Activated T-helper 1 cell treated with anti-CD3 and anti-CD28 coated beads, Interleukin-12 subunit alpha, Interleukin-12 subunit beta, Interleukin-2, Interleukin-4 antibody, amounts not matched to agents 30 ng/mL and 10 ng/mL and 1 ng/mL, durations not matched to agents 14 hours and 24 hours and 36 hours (primary cell): ENCODE measurements around the gene DHRSX. TPM values are rescaled to one million over a fixed set of nuclear protein-coding genes. Genes with fewer than 3 reads are reported as not detected.
"Not testable (repeated sequence)": the region's sequence is repeated elsewhere in the genome, so short reads cannot be mapped to it uniquely, and the experiment has no call there.

Experiments used
- DNase-seq: peaks from one replicate; pipeline ENCODE4 v3.0.0; 2021; ENCODE audit warnings: low spot score
- H3K27ac Mint-ChIP-seq: one replicate; pipeline ENCODE4 v1.8.0; 2021; ENCODE audit warnings: mild to moderate bottlenecking, mixed read lengths
- H3K27me3 Mint-ChIP-seq: one replicate; pipeline ENCODE4 v1.8.0; 2022; ENCODE audit warnings: mild to moderate bottlenecking, moderate library complexity, mixed read lengths; ENCODE audit not compliant: insufficient read depth
- H3K36me3 Mint-ChIP-seq: one replicate; pipeline ENCODE4 v1.8.0; 2021; ENCODE audit warnings: low read depth, mixed read lengths
- H3K4me1 Mint-ChIP-seq: one replicate; pipeline ENCODE4 v1.8.0; 2021; ENCODE audit warnings: low read depth, mixed read lengths
- H3K4me3 Mint-ChIP-seq: one replicate; pipeline ENCODE4 v1.8.0; 2021; ENCODE audit warnings: mild to moderate bottlenecking, moderate library complexity, mixed read lengths
- H3K9me3 Mint-ChIP-seq: one replicate; pipeline ENCODE4 v1.8.0; 2021; ENCODE audit warnings: mixed read lengths
- intact Hi-C: fragments of 100-400 bp; cut with micrococcal nuclease; formaldehyde crosslinking; loops from one replicate; pipeline ENCODE4 v1.15.1; 2024
- total RNA-seq: library from RNA; stranded (reverse); gene quantifications from 2 replicates; pipeline ENCODE4 v1.2.3, GENCODE V29; 2022

The DHRSX gene
- total RNA-seq, 1 donor from 2014 or later = 26.3 TPM

- H3K36me3 Mint-ChIP-seq = no peaks in the 10 kb centered on the region
- H3K27ac Mint-ChIP-seq = no peak overlapping the region
- intact Hi-C loops = no loop called here
- peaks cover 4% of the 10 kb centered on the region for H3K4me1 Mint-ChIP-seq
- DNase-seq = no peak
- H3K9me3 Mint-ChIP-seq = peaks cover 5% of the 10 kb centered on the region
- no peak overlapping the region for H3K4me3 Mint-ChIP-seq
- H3K27me3 Mint-ChIP-seq = no peaks in the 10 kb centered on the region
These were observed 29.1 kb downstream of the DHRSX start for GRCh38 chrX:2471641-2472040.

DNA sequence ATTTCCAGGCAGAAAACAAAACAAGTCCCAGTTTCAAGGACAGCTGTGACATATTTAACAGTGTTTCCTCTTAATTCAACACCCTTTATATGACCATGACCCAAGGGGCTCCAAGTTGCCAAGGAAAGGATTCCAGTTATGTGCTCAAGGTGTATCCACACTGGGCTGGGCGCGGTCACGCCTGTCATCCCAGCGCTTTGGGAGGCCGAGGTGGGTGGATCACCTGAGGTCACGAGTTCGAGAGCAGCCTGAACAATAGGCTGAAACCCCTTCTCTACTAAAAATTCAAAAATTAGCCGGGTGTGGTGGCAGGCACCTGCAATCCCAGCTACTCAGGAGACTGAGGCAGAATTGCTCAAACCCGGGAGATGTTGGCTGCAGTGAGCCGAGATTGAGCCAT lies 29.6 kb downstream of the DHRSX start:
- intact Hi-C loops, DNase-seq, H3K27ac Mint-ChIP-seq, H3K36me3 Mint-ChIP-seq, H3K4me3 Mint-ChIP-seq, H3K9me3 Mint-ChIP-seq, H3K4me1 Mint-ChIP-seq, H3K27me3 Mint-ChIP-seq: not testable (repeated sequence)

GRCh38 chrX:2469852-2470251 lies 30.9 kb downstream of the DHRSX start:
- intact Hi-C loops, DNase-seq, H3K27me3 Mint-ChIP-seq, H3K4me3 Mint-ChIP-seq, H3K4me1 Mint-ChIP-seq, H3K27ac Mint-ChIP-seq, H3K36me3 Mint-ChIP-seq, H3K9me3 Mint-ChIP-seq: not testable (repeated sequence)

DNA sequence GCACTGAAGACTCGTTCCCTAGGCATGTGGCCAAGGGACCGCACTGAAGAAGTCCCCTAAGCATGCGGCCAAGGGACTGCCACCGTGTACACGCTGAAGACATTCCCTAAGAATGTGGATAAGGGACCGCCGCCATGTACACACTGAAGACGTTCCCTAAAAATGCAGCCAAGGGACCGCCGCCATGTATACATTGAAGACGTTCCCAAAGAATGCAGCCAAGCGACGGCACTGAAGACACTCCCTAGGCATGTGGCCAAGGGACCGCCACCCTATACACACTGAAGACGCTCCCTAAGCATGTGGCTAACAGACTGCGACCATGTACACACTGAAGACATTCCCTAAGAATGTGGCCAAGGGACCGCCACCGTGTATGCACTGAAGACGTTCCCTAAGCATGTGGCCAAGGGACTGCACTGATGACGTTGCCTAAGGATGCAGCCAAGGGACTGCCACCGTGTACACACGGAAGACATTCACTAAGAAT lies 31.5 kb downstream of the DHRSX start:
- no peaks in the 10 kb centered on the region for H3K27me3 Mint-ChIP-seq
- no peaks in the 10 kb centered on the region for H3K36me3 Mint-ChIP-seq
- peaks cover 5% of the 10 kb centered on the region for H3K9me3 Mint-ChIP-seq
- H3K4me1 Mint-ChIP-seq = no peaks in the 10 kb centered on the region
- no peak overlapping the region for H3K4me3 Mint-ChIP-seq
- intact Hi-C loops = no loop called here
- H3K27ac Mint-ChIP-seq = no peak overlapping the region
- no peak for DNase-seq

DNA sequence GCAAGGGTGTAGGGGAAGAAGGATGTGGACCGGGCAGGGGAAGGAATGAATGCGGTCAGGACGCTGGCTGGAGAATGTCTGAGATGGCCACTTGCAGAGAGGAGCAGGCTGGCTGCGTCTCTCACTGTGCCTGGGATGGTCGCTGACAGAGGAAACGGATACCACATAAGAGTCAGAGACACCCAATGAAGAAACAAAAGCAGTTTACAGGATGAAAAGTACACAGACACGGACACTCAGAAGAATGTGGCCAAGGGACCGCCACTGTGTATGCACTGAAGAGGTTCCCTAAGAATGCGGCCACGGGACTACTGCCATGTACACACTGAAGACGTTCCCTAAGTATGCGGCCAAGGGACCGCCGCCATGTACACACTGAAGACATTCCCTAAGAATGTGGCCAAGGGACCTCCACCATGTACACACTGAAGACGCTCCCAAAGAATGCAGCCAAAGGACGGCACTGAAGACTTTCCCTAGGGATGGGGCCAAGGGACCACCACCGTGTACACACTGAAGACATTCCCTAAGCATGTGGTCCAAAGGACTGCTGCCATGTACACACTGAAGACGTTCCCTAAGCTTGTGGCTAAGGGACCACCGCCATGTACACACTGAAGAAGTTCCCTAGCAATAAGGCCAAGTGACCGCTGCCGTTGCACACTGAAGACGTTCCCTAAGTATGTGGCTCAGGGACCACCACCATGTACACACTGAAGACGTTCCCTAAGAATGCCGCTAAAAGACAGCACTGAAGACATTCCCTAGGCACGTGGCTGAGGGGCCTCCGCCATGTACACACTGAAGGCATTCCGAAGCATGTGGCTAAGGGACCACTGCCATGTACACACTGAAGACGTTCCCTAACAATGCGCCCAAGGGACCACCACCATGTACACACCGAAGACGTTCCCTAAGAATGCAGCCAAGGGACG lies 32.2 kb downstream of the DHRSX start:
- no peak overlapping the region for H3K27ac Mint-ChIP-seq
- intact Hi-C loops = no loop called here
- no peaks in the 10 kb centered on the region for H3K36me3 Mint-ChIP-seq

DNA sequence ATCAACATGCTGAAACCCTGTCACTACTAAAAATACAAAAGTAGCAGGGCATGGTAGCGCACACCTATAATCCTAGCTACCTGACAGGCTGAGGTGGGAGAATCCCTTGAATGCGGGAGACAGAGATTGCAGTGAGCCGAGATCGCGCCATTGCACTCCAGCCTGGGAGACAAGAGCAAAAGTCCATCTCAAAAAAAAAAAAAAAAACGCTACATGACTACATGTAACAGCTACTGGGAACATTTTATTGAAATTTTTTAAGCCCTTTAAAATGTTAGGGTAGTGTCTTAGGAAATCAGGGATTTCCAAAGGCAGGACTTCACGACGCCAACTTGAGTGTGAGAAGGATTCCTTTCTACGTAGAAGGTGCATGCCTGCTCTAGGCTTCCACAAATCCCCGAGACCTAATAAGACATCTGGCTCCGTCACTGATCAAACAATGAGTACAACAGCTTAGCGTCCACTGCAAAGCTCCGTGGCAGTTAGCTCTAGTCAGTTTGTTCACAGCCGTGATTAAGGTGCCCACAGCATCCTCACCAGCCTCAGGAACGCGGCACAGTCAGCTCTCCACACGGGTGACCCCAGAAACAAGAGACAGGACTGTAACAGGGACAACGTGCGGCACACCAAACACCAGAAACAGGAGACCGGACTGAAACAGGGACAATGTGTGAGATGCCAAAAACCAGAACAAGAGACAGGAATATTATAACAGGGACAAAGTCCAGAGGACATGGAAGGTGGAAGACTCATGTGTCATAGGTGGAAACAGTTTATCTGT lies 33.7 kb downstream of the DHRSX start:
- H3K27me3 Mint-ChIP-seq = no peaks in the 10 kb centered on the region
- H3K36me3 Mint-ChIP-seq = no peaks in the 10 kb centered on the region
- H3K27ac Mint-ChIP-seq = no peak overlapping the region
- no peak for DNase-seq
- H3K4me3 Mint-ChIP-seq = no peak overlapping the region
- intact Hi-C loops = no loop called here
- H3K4me1 Mint-ChIP-seq = no peaks in the 10 kb centered on the region
- peaks cover 5% of the 10 kb centered on the region for H3K9me3 Mint-ChIP-seq

More for the DNA sequence above, 32.2 kb downstream of the DHRSX start:
- no peak for DNase-seq
- no peak overlapping the region for H3K4me3 Mint-ChIP-seq
- H3K9me3 Mint-ChIP-seq = peaks cover 5% of the 10 kb centered on the region
- H3K27me3 Mint-ChIP-seq = no peaks in the 10 kb centered on the region
- H3K4me1 Mint-ChIP-seq = no peaks in the 10 kb centered on the region

DNA sequence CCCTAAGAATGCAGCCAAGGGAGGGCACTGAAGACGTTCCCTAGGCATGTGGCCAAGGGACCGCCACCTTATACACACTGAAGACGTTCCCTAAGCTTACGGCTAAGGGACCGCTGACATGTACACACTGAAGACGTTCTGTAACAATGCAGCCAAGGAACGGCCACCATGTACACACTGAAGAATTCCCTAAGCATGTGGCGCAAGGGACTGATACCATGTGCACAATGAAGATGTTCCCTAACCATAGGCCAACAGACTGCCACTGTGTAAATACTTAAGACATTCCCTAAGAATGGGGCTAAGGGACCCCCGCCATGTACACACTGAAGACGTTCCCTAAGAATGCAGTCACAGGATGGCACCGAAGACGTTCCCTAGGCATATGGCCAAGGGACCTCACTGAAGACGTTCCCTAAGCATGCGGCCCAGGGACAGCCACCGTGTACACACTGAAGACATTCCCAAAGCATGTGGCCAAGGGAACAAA lies 36.1 kb downstream of the DHRSX start:
- DNase-seq = no peak
- Mint-ChIP-seq H3K4me3 (no peak overlapping the region), H3K4me1 (no peaks in the 10 kb centered on the region), H3K9me3 (peaks cover under 1% of the 10 kb centered on the region), H3K36me3 (no peaks in the 10 kb centered on the region), H3K27me3 (no peaks in the 10 kb centered on the region), H3K27ac (no peak overlapping the region)
- intact Hi-C loops = no loop called here

DNA sequence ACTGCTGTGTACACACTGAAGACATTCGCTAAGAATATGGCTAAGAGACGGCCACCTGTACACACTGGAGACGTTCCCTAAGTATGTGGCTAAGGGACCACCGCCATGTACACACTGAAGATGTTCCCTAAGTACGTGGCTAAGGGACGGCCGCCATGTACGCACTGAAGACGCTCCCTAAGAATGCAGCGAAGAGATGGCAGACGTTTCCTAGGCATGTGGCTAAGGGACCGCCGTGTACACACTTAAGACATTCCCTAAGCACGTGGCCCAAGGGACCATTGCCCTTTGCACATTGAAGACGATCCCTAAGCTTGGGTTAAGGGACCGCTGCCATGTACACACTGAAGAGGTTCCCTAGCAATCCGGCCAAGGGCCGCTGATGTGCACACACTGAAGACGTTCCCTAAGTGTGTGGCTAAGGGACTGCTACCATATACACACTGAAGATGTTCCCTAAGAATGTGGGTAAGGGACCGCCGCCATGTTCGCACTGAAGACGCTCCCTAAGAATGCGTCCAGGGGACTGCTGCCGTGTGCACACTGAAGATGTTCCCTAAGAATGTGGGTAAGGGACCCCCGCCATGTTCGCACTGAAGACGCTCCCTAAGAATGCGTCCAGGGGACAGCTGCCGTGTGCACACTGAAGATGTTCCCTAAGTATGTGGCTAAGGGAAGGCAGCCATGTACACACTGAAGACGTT lies 36.7 kb downstream of the DHRSX start:
- Mint-ChIP-seq H3K4me1 (no peaks in the 10 kb centered on the region), H3K9me3 (no peaks in the 10 kb centered on the region), H3K4me3 (no peak overlapping the region), H3K27me3 (no peaks in the 10 kb centered on the region), H3K36me3 (no peaks in the 10 kb centered on the region), H3K27ac (no peak overlapping the region)
- intact Hi-C loops = no loop called here
- no peak for DNase-seq

GRCh38 chrX:2463481-2463880 lies 37.3 kb downstream of the DHRSX start:
- H3K27ac Mint-ChIP-seq, H3K36me3 Mint-ChIP-seq, H3K4me3 Mint-ChIP-seq, H3K9me3 Mint-ChIP-seq, H3K4me1 Mint-ChIP-seq, DNase-seq, H3K27me3 Mint-ChIP-seq, intact Hi-C loops: not testable (repeated sequence)

GRCh38 chrX:2462780-2463179 lies 38.0 kb downstream of the DHRSX start:
- DNase-seq = no peak
- H3K4me3 Mint-ChIP-seq = no peak overlapping the region

DNA sequence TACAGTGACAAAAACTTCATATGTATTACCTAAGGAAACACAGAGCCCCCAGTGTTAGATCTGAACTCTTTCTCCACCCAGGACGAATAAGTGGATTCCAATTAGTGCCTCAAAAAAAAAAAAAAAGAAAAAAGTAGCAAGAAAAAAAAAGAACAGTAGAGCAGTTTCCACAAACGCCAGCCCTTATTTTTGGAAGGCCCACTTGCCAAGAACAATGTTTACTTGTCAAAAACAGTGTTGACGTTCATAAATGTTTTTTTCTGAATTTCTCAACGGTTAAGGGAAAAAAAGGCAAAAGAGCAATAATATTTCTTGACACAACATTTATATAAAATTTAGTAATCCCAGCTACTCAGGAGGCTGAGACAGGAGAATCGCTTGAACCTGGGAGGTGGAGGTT lies 38.7 kb downstream of the DHRSX start:
- Mint-ChIP-seq H3K27me3 (no peaks in the 10 kb centered on the region), H3K36me3 (peaks cover 4% of the 10 kb centered on the region), H3K27ac (no peak overlapping the region), H3K4me1 (no peaks in the 10 kb centered on the region), H3K4me3 (no peak overlapping the region), H3K9me3 (peaks cover 5% of the 10 kb centered on the region)
- intact Hi-C loops = no loop called here
- DNase-seq = no peak

More at GRCh38 chrX:2462780-2463179, 38.0 kb downstream of the DHRSX start:
- Mint-ChIP-seq H3K4me1 (no peaks in the 10 kb centered on the region), H3K27ac (no peak overlapping the region), H3K27me3 (no peaks in the 10 kb centered on the region), H3K9me3 (peaks cover 5% of the 10 kb centered on the region), H3K36me3 (peaks cover 4% of the 10 kb centered on the region)
- intact Hi-C loops = no loop called here

GRCh38 chrX:2461711-2462016 lies 39.1 kb downstream of the DHRSX start:
- DNase-seq = no peak
- H3K4me1 Mint-ChIP-seq = no peaks in the 10 kb centered on the region
- intact Hi-C loops = no loop called here
- no peak overlapping the region for H3K4me3 Mint-ChIP-seq
- H3K9me3 Mint-ChIP-seq = peaks cover 5% of the 10 kb centered on the region
- H3K27ac Mint-ChIP-seq = no peak overlapping the region
- H3K27me3 Mint-ChIP-seq = no peaks in the 10 kb centered on the region
- H3K36me3 Mint-ChIP-seq = peaks cover 4% of the 10 kb centered on the region
